IMR-90 (cell line): ENCODE data around the gene OVCH2. TPM values are rescaled to one million over a fixed set of nuclear protein-coding genes. Genes with fewer than 3 reads are reported as not detected.
A peak's percentile ranks its signal among the peaks of the same experiment; 100 is the strongest.

Source experiments
- ATAC-seq: fragments of 200-7000 bp; cut with Tn5 transposase; 2 replicates; pipeline ENCODE4 v1.9.1; 2020; ENCODE audit warnings: low read depth, mild to moderate bottlenecking, moderate library complexity
- BruUV-seq: library from RNA; stranded (reverse); fragments of 400-500 nt; replicated peaks from 2 replicates; lab custom pipeline; 2021; lab: Mats Ljungman, UMichigan
- CTCF ChIA-PET: fragments of 300-600 bp; formaldehyde crosslinking; extraction: SDS; loops from one replicate; lab custom pipeline; 2021; ENCODE audit warnings: antibody characterized with exemption; lab: Yijun Ruan, JAX
- POLR2A ChIA-PET: fragments of 300-600 bp; sonication (Branson Sonifier 250); formaldehyde crosslinking; loops from one replicate; lab custom pipeline; 2022; ENCODE audit warnings: antibody characterized with exemption; ENCODE audit not compliant: unreplicated experiment; lab: Charles Lee
- DNase-seq: peaks from one replicate; pipeline ENCODE4 v3.0.0; 2013
- H2AFZ ChIP-seq: replicated peaks from 2 replicates; pipeline ENCODE3; 2013; ENCODE audit warnings: low read length, mild to moderate bottlenecking; ENCODE audit not compliant: poor library complexity
- H2AK5ac ChIP-seq: 2 replicates; pipeline ENCODE4 v1.6.1; 2013; ENCODE audit warnings: low read depth, low read length, inconsistent platforms
- H2AK9ac ChIP-seq: replicated peaks from 2 replicates; pipeline ENCODE3; 2013; ENCODE audit warnings: mild to moderate bottlenecking, low read depth, low read length, moderate library complexity; ENCODE audit not compliant: poor library complexity
- H2BK120ac ChIP-seq: 2 replicates; pipeline ENCODE4 v1.6.1; 2013; ENCODE audit warnings: low read depth, low read length, inconsistent platforms
- H2BK15ac ChIP-seq: 3 replicates; pipeline ENCODE4 v1.6.1; 2013; ENCODE audit warnings: low read depth, low read length, inconsistent platforms
- H2BK20ac ChIP-seq: 2 replicates; pipeline ENCODE4 v1.6.1; 2013; ENCODE audit warnings: low read depth, mild to moderate bottlenecking, inconsistent platforms, low read length, moderate library complexity
- H2BK5ac ChIP-seq: 2 replicates; pipeline ENCODE4 v1.6.1; 2013; ENCODE audit warnings: mild to moderate bottlenecking, low read depth, low read length, inconsistent platforms; ENCODE audit not compliant: poor library complexity, severe bottlenecking
- H3K14ac ChIP-seq: replicated peaks from 2 replicates; pipeline ENCODE4 v1.6.1; 2013; ENCODE audit warnings: low read depth, low read length, inconsistent platforms
- H3K18ac ChIP-seq: 2 replicates; pipeline ENCODE4 v1.6.1; 2013; ENCODE audit warnings: low read depth, low read length, control low read depth
- H3K23ac ChIP-seq: 2 replicates; pipeline ENCODE4 v1.6.1; 2013; ENCODE audit warnings: low read depth, low read length, inconsistent platforms
- H3K27ac ChIP-seq: 2 replicates; pipeline ENCODE4 v1.5.1; 2013; ENCODE audit warnings: mild to moderate bottlenecking, control low read depth, low read length; ENCODE audit not compliant: insufficient read depth
- H3K27me3 ChIP-seq: 2 replicates; pipeline ENCODE4 v1.6.1; 2013; ENCODE audit warnings: low read length; ENCODE audit not compliant: control insufficient read depth, insufficient read depth
- H3K36me3 ChIP-seq: 2 replicates; pipeline ENCODE4 v1.6.1; 2013; ENCODE audit warnings: low read length, mixed read lengths; ENCODE audit not compliant: control insufficient read depth, insufficient read depth
- H3K4ac ChIP-seq: 2 replicates; pipeline ENCODE4 v1.6.1; 2013; ENCODE audit warnings: low read depth, low read length, inconsistent platforms
- H3K4me1 ChIP-seq: 2 replicates; pipeline ENCODE4 v1.6.1; 2013; ENCODE audit warnings: low read length, mixed read lengths; ENCODE audit not compliant: control insufficient read depth, insufficient read depth
- H3K4me2 ChIP-seq: 2 replicates; pipeline ENCODE4 v1.6.1; 2013; ENCODE audit warnings: low read depth, mild to moderate bottlenecking, control low read depth, low read length, moderate library complexity
- H3K4me3 ChIP-seq: 2 replicates; pipeline ENCODE4 v1.5.1; 2013; ENCODE audit warnings: low read depth, mild to moderate bottlenecking, control low read depth, low read length, moderate library complexity; ENCODE audit not compliant: insufficient read depth
- H3K56ac ChIP-seq: 2 replicates; pipeline ENCODE4 v1.6.1; 2013; ENCODE audit warnings: low read length, inconsistent platforms; ENCODE audit not compliant: insufficient read depth; ENCODE audit errors: extremely low read depth
- H3K79me1 ChIP-seq, 2 experiments: 2 replicates each; pipeline ENCODE4 v1.6.1; 2013; ENCODE audit warnings: low read length in 2 of 2, inconsistent platforms in 1 of 2, low read depth in 1 of 2
- H3K9ac ChIP-seq: 2 replicates; pipeline ENCODE4 v1.6.1; 2013; ENCODE audit warnings: low read depth, low read length, control low read depth
- H3K9me1 ChIP-seq: 2 replicates; pipeline ENCODE4 v1.6.1; 2013; ENCODE audit warnings: low read length, inconsistent platforms; ENCODE audit not compliant: insufficient read depth
- H3K9me3 ChIP-seq: 2 replicates; pipeline ENCODE4 v1.6.1; 2013; ENCODE audit warnings: low read length; ENCODE audit not compliant: control insufficient read depth, insufficient read depth
- H4K20me1 ChIP-seq: 2 replicates; pipeline ENCODE4 v1.6.1; 2013; ENCODE audit warnings: low read length, inconsistent platforms; ENCODE audit not compliant: insufficient read depth
- H4K5ac ChIP-seq: 2 replicates; pipeline ENCODE4 v1.6.1; 2013; ENCODE audit warnings: mild to moderate bottlenecking, low read depth, low read length, control low read depth
- H4K8ac ChIP-seq, 2 experiments: 2 replicates each; pipeline ENCODE4 v1.6.1; 2013; ENCODE audit warnings: low read depth in 2 of 2, low read length in 2 of 2, control low read depth in 1 of 2, inconsistent platforms in 1 of 2
- H4K91ac ChIP-seq: 2 replicates; pipeline ENCODE4 v1.6.1; 2013; ENCODE audit warnings: low read depth, low read length, inconsistent platforms; ENCODE audit not compliant: insufficient read depth
- BHLHE40 ChIP-seq: fragments of 150-350 bp; IDR thresholded peaks from 2 replicates; pipeline ENCODE4 v1.6.1; 2016; ENCODE audit warnings: mild to moderate bottlenecking, low read depth, low read length
- CEBPB ChIP-seq: IDR thresholded peaks from 2 replicates; pipeline ENCODE4 v1.6.1; 2012; ENCODE audit warnings: low read depth, low read length, improper control_type of control experiment
- CHD1 ChIP-seq: IDR thresholded peaks from 2 replicates; pipeline ENCODE4 v1.6.1; 2012; ENCODE audit warnings: low read depth, low read length, improper control_type of control experiment
- CTCF ChIP-seq: conservative IDR thresholded peaks from 2 replicates; pipeline ENCODE4 v1.5.1; 2012; ENCODE audit warnings: mild to moderate bottlenecking, low read depth, low read length, improper control_type of control experiment
- ELK1 ChIP-seq: fragments of 150-350 bp; IDR thresholded peaks from 2 replicates; pipeline ENCODE4 v1.6.1; 2016; ENCODE audit warnings: low read depth, mild to moderate bottlenecking, low read length, moderate library complexity, borderline replicate concordance
- MAZ ChIP-seq: IDR thresholded peaks from 2 replicates; pipeline ENCODE4 v1.6.1; 2012; ENCODE audit warnings: low read depth, mild to moderate bottlenecking, low read length, improper control_type of control experiment, moderate library complexity, borderline replicate concordance
- MXI1 ChIP-seq: IDR thresholded peaks from 2 replicates; pipeline ENCODE4 v1.6.1; 2012; ENCODE audit warnings: low read depth, mild to moderate bottlenecking, low read length, moderate library complexity, borderline replicate concordance
- NFE2L2 ChIP-seq: fragments of 150-350 bp; IDR thresholded peaks from 2 replicates; pipeline ENCODE4 v1.6.1; 2016; ENCODE audit warnings: low read depth, mild to moderate bottlenecking, low read length
- RAD21 ChIP-seq: IDR thresholded peaks from 2 replicates; pipeline ENCODE4 v1.6.1; 2012; ENCODE audit warnings: low read length, improper control_type of control experiment
- RFX5 ChIP-seq: IDR thresholded peaks from 2 replicates; pipeline ENCODE4 v1.8.0; 2012; ENCODE audit warnings: low read depth, mild to moderate bottlenecking, low read length, moderate library complexity
- SMC3 ChIP-seq: fragments of 150-350 bp; IDR thresholded peaks from 2 replicates; pipeline ENCODE4 v1.6.1; 2016; ENCODE audit warnings: low read depth, mild to moderate bottlenecking, antibody characterized with exemption, low read length, moderate library complexity
- USF2 ChIP-seq: fragments of 150-350 bp; IDR thresholded peaks from 2 replicates; pipeline ENCODE4 v1.6.1; 2017; ENCODE audit warnings: mild to moderate bottlenecking, antibody characterized with exemption, low read length, low read depth
- WGBS, 2 experiments: methylation state at CpG; one replicate each; pipeline versions ENCODE4 v1.1.5 to v1.1.7; 2013; ENCODE audit warnings: missing lambda C conversion rate in 2 of 2; ENCODE audit not compliant: insufficient read length in 1 of 2; ENCODE audit errors: extremely low coverage in 2 of 2; 5-methylcytosine and 5-hydroxymethylcytosine counted together
- dilution Hi-C: fragments of 300-500 bp; cut with HindIII; formaldehyde crosslinking; loops from one replicate; pipeline ENCODE4 v1.14.3; 2018; ENCODE audit warnings: low sequenced_read_pairs; ENCODE audit not compliant: unreplicated experiment
- in situ Hi-C: fragments of 300-500 bp; cut with MboI; formaldehyde crosslinking; loops from 3 replicates; pipeline ENCODE4 v1.14.3; 2019; ENCODE audit warnings: low sequenced_read_pairs, inconsistent platforms, mixed read lengths
- intact Hi-C: fragments of 100-400 bp; cut with micrococcal nuclease; formaldehyde crosslinking; loops from 2 replicates; pipeline ENCODE4 v1.10.0; 2022
- polyA plus RNA-seq, 3 experiments: library from polyadenylated mRNA; depleted of rRNA; stranded (reverse); fragments of >200 nt; gene quantifications; 2 replicates each; pipeline ENCODE4 v1.2.3, GENCODE V29; 2012; ENCODE audit warnings: low replicate concordance in 1 of 3
- total RNA-seq: library from RNA; depleted of rRNA; stranded (reverse); fragments of >200 nt; gene quantifications from 2 replicates; pipeline ENCODE4 v1.2.3, GENCODE V29; 2012

Gene OVCH2
- total and polyA plus RNA-seq, 2 of the 4 experiments (the other 2 are of a cell fraction): 0.07 TPM; not detected in 1

- H4K91ac ChIP-seq: no peak overlapping the region
- H3K9me1 ChIP-seq: no peaks in the 10 kb centered on the region
- H3K4me3 ChIP-seq: no peak overlapping the region
- no peak overlapping the region for H3K23ac ChIP-seq
- no peak for DNase-seq
- no peak overlapping the region for H2BK120ac ChIP-seq
- no peaks in the 10 kb centered on the region for H3K79me1 ChIP-seq
- intact Hi-C loops (loop anchor here (5.0 kb wide), 1 partner anchor 293 kb away; the partner anchor contains the start of gene EIF3F), in situ Hi-C loops (loop anchor here (25.0 kb wide), 2 partner anchors 393 to 582 kb away; partner anchors contain the start of gene TUB), dilution Hi-C loops (no loop called here)
- ChIA-PET POLR2A (no interaction called here), CTCF (interaction anchor here (0.7 to 1.8 kb wide), 9 partner anchors 9 to 596 kb away, joined by 3 to 11 read pairs (median 4); no protein-coding TSS in a partner anchor)
- no peaks in the 10 kb centered on the region for H4K20me1 ChIP-seq
- H3K9me3 ChIP-seq: no peaks in the 10 kb centered on the region
- no peak overlapping the region for H2BK20ac ChIP-seq
- ATAC-seq: no peak
- H3K9ac ChIP-seq: no peak overlapping the region
- H3K56ac ChIP-seq: no peak overlapping the region
- no peak overlapping the region for H2BK15ac ChIP-seq
- TF ChIP-seq USF2: no peak
- no peak for TF ChIP-seq SMC3
- TF ChIP-seq CEBPB: no peak
- no peak for TF ChIP-seq CTCF
- TF ChIP-seq MXI1: no peak
- no peak for TF ChIP-seq CHD1
- TF ChIP-seq BHLHE40: no peak
- TF ChIP-seq RAD21: no peak
- no peak for TF ChIP-seq MAZ
- TF ChIP-seq RFX5: no peak
- no peak for TF ChIP-seq ELK1
- TF ChIP-seq NFE2L2: no peak
- no peak overlapping the region for H4K5ac ChIP-seq
- peaks cover 13% of the 10 kb centered on the region for H3K27me3 ChIP-seq
- no peak overlapping the region for H3K14ac ChIP-seq
- H3K4me2 ChIP-seq: no peak overlapping the region; the same call in 1 of the 2 replicates
- no peak overlapping the region for H2AK9ac ChIP-seq
- no peak overlapping the region for H3K27ac ChIP-seq
- H2BK5ac ChIP-seq: no peak overlapping the region
- no CpG with 5 or more reads among the region's 3 CpGs for WGBS, 2 experiments
- H3K4me1 ChIP-seq: 0 out of 2 replicates have a peak, but pooled peaks cover 2% of the 10 kb centered on the region
- no TSS peak for BruUV-seq
- H3K18ac ChIP-seq: no peak overlapping the region
- H3K36me3 ChIP-seq: no peaks in the 10 kb centered on the region
- H3K4ac ChIP-seq: no peak overlapping the region
- H2AK5ac ChIP-seq: no peak overlapping the region
- H2AFZ ChIP-seq: peak overlapping the region; percentile 5
- H4K8ac ChIP-seq: no peak overlapping the region
These were observed 12.0 kb downstream of the OVCH2 start for GRCh38 chr11:7694235-7694634.
